GM12873 (cell line): ENCODE measurements around the gene SP2.

Source experiments
- TF ChIP-seq, protein P1 (sequence below): IDR thresholded peaks from 2 replicates; pipeline ENCODE4 v1.5.1; 2012; ENCODE audit warnings: low read depth, mild to moderate bottlenecking, moderate library complexity, low read length, control low read depth; ENCODE audit not compliant: insufficient read depth; ENCODE audit errors: missing control alignments

The SP2 gene

DNA sequence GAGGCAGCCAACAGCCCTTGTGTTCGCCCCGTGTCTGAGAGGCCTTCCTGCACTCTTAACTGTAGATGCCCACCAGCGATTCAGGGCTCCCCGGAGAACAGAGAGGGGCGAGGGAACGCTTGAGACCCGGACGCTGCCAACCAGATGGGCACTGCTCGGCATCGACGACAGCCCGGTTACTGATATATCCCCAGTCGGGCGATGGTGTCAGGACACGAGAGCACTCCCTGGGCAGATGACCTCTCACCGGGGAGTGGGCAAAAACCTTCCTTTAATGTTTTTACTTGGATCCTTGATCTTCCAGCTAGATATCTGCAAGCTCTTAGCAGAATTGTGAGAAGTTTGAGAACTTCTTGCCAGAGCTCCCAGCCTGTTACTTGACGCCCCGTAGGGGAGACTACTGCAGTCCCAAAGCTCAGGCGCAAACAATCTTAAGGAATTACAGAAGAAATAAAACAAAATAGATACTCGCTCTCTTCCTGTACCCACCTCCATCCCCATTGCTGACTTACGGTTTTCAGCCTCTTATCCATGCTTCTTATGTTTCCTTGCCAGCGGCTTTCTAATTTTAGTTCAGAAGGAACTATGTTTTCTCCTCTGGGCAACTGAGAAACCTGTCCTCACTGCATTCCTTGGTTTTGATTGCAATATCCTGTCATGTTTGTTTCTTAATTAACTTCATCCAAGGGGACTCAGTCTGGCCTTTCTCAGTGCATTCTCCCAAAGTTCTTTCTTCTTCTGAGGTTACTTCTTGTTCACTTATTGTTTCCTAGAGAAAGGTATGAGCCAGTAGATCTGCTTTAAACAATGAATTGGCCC lies 845 bp downstream of the SP2 start:
- TF ChIP-seq, protein P1, sequence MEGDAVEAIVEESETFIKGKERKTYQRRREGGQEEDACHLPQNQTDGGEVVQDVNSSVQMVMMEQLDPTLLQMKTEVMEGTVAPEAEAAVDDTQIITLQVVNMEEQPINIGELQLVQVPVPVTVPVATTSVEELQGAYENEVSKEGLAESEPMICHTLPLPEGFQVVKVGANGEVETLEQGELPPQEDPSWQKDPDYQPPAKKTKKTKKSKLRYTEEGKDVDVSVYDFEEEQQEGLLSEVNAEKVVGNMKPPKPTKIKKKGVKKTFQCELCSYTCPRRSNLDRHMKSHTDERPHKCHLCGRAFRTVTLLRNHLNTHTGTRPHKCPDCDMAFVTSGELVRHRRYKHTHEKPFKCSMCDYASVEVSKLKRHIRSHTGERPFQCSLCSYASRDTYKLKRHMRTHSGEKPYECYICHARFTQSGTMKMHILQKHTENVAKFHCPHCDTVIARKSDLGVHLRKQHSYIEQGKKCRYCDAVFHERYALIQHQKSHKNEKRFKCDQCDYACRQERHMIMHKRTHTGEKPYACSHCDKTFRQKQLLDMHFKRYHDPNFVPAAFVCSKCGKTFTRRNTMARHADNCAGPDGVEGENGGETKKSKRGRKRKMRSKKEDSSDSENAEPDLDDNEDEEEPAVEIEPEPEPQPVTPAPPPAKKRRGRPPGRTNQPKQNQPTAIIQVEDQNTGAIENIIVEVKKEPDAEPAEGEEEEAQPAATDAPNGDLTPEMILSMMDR, result no peak

DNA sequence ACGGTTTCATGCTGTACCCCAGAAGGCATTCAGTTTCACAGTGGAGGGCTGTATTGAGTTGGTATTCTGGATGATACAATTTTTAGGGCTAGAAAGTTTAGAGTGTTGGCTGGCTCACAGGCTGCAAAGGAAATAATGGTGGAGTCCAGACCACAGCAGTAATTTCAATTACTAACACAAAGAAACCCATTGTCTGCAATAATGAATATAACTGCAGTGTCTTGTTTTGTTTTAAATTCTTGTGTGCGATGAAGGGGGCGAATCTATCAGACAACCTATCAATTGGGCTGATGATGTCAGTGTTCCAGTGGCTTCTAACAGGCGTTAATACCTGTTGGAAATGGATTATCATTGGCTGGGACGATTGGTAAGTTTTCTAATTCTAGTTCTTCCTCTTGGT lies 1.5 kb downstream of the SP2 start:
- TF ChIP-seq, protein P1, result no peak

DNA sequence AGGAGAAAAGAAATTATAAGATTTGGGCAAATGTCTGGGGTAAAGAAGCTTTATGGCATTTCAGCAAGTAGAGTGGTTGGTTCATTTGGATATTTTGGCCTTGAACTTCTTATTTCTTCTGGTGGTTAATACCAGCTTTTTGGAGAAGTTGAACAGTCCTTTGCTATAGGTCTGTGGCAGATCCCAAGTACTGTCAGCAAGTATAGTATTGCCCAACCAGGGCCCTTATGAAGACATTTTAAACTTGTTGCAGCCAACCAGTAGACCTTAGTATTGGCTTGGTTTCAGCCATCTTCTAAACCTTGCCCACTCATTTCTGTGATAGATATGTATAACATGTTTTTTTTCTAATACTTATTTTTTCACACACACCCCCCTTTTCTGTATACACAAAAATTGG lies 2.2 kb downstream of the SP2 start:
- TF ChIP-seq, protein P1, result no peak

DNA sequence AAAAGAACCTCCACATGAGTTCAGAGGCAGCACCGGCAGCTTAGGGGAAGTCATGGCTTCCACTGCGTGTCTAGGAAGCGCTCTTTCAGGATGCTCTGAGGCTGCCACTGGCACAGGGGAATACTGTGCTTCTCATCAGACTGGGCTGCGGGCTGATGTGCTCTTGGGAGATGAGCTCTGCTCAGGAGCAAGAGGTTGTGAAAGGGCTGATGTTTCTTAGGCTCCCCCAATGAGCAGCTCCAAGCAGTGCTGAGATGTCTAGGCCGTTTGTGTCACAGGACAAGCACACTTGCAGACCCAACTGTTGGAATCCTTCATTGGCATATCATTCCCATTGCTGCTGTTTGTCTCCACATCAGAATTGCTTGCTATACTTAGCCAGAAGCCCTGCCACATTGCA lies 3.6 kb downstream of the SP2 start:
- TF ChIP-seq, protein P1, result no peak

DNA sequence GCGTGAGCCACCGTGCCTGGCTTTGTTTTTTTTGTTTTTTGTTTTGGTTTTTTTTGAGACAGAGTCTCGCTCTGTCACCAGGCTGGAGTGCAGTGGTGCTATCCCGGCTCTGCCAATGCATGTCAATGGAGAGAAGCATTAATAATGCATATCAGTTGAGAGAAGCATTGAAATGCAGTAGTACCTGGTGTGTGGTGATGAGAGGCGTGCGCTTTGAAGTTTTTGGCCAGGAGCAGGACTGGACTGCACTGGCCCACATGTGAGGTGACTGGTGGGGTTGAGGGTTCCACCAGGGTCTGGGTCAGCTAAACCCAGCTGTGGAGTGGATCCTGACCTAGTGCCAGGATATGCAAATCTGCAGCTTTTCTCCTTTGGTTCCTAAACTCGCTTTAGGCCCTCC lies 5.4 kb downstream of the SP2 start:
- TF ChIP-seq, protein P1, result no peak

DNA sequence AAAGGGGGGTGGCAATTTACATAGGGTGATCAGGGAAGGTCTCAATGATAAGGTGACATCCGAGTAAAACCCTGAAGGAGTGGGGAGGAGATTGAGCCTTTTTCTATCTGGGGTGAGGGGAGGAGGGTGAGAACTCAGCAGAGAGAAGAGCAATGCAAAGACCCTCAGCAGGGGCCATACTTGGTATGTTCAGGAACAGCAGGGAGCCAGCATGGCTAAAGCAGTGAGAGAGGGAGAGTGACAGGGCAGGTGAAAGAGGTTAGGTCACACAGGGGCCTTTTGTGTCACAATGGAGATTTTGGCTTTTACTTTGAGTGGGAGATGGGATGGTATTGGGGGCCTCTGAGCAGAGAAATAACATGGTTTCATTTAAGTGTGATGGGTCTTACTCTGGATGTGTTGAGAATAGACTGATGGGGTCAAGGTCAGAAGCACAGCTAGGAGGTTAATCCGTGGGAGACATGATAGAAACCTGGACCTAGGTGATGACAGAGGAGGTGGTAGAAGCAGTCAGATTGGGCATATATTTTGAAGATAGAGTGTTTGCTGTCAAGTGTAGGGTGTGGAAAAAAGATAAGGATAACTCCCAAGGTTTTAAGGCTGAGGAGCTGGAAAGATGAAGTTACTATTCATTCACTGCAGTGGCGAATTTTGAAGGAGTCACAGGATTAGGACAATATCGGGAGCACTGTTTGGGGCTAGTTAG lies 6.2 kb downstream of the SP2 start:
- TF ChIP-seq, protein P1, result no peak

DNA sequence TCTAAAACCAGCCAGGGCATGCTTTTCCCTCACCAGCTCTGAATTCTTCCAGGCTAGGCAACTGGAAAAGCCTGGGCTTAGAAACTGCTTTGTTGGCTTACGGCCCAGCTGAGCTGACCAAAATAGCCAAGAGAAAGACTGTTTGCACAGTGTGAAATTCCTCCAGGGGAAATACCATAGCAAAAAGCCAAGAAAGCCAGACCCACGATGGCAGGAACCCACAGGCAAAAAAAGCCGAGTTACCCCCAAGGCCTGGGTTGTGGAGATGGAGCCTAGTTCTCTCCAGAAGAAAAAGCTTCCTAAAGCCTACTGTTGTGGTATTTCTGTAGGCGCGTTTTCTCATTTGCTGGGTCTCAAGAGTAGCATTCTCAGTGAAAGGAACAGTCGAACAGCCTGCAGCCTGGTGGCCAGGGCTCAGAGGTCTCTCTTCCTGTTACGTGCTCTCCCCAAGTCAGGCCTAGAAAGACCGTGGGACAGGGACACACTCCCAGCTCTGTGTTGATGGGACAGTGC lies 9.2 kb downstream of the SP2 start:
- TF ChIP-seq, protein P1, result no peak
